Neural cell (in vitro differentiated cells): ENCODE measurements around the gene ITGA1.

Source experiments
- CTCF ChIP-seq: fragments of 450-650 bp; IDR thresholded peaks from 2 replicates; pipeline ENCODE4 v1.5.1; 2014; ENCODE audit warnings: antibody characterized with exemption, mild to moderate bottlenecking, moderate library complexity; ENCODE audit not compliant: poor library complexity, severe bottlenecking
- EP300 ChIP-seq: fragments of 450-650 bp; conservative IDR thresholded peaks from 2 replicates; pipeline ENCODE4 v1.6.1; 2014; ENCODE audit warnings: antibody characterized with exemption, mild to moderate bottlenecking, moderate library complexity; ENCODE audit not compliant: poor library complexity, severe bottlenecking
- EZH2 ChIP-seq: fragments of 200-600, 300-800 bp; shearing (Covaris generic), sonication (generic); IDR thresholded peaks from 2 replicates; pipeline ENCODE4 v1.6.1; 2014; ENCODE audit warnings: antibody characterized with exemption, low read length, borderline replicate concordance, mild to moderate bottlenecking; ENCODE audit not compliant: insufficient read depth, poor library complexity, severe bottlenecking
- MXI1 ChIP-seq: fragments of 450-650 bp; conservative IDR thresholded peaks from 2 replicates; pipeline ENCODE4 v1.6.1; 2014; ENCODE audit warnings: antibody characterized with exemption, mild to moderate bottlenecking; ENCODE audit not compliant: poor library complexity, severe bottlenecking
- POLR2AphosphoS5 ChIP-seq: IDR thresholded peaks from 2 replicates; pipeline ENCODE4 v1.6.1; 2012
- RAD21 ChIP-seq: fragments of 450-650 bp; conservative IDR thresholded peaks from 2 replicates; pipeline ENCODE4 v1.6.1; 2014; ENCODE audit warnings: antibody characterized with exemption, mild to moderate bottlenecking, moderate library complexity
- TAF1 ChIP-seq: IDR thresholded peaks from 2 replicates; pipeline ENCODE4 v1.6.1; 2012; ENCODE audit warnings: low read depth

DNA sequence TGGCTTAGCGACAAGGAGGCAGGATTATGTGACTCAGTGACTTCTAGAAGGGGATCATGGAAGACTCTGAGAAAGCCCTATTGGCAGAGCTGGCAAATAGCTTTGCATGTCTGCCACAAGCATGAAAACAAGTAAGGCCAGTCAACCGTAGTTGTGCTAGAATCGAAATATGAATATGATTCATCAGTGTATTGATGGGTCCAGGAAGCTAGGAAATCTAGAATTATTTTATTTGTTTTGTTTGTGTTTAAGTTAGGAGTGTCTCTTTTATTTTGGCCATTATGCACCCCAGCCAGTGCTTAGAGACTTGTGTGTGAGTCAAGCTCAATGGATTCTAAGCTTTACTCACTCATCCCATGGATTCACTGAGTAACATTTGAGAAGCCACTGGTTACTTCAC lies 197.6 kb downstream of the ITGA1 start:
- TF ChIP-seq CTCF (no peak), EP300 (no peak), EZH2 (no peak), POLR2AphosphoS5 (no peak), MXI1 (no peak), TAF1 (no peak), RAD21 (no peak)
